ENCODE data around the gene ZNF711.

DNA sequence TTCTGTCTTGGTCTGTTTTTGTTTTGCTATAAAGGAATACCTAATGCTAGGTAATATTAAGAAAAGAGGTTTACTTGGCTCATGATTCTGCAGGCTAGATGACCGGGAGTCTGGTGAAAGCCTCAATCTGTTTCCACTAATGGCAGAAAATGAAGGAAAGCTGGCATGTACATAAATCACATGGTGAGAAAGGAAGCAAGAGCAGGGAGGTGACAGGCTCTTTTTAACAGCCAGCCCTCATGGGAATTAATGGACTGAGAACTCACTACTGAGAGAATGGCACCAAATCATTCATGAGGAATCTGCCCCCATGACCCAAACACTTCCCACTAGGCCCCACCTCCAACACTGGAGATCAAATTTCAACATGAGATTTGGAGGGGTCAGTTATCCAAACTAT lies 27.8 kb upstream of the ZNF711 start:
- TF ChIP-seq CTCF (IDR thresholded peaks at IDR 0.05; ENCODE audit: low read length) (no peak), EZH2 (optimal IDR thresholded peaks at IDR 0.05; ENCODE audit: low read depth, low read length) (no peak)
